SK-N-MC (cell line): ENCODE measurements around the gene ODC1.

ENCODE experiments used
- FOXP2 ChIP-seq: optimal IDR thresholded peaks from 2 replicates; pipeline ENCODE3; 2011; ENCODE audit warnings: mild to moderate bottlenecking, moderate library complexity; ENCODE audit not compliant: insufficient read depth; ENCODE audit errors: extremely low read length, control extremely low read depth
- POLR2AphosphoS5 ChIP-seq: IDR thresholded peaks from 2 replicates; pipeline ENCODE4 v1.6.1; 2012; ENCODE audit warnings: mild to moderate bottlenecking, low read depth, low read length, borderline replicate concordance

GRCh38 chr2:10412380-10412779 lies 35.7 kb downstream of the ODC1 start:
- TF ChIP-seq POLR2AphosphoS5 = no peak
- TF ChIP-seq FOXP2 = no peak
